CD14-positive monocyte (primary cell): ENCODE measurements around the gene TMEM259. TPM values are rescaled to one million over a fixed set of nuclear protein-coding genes. Genes with fewer than 3 reads are reported as not detected.

Experiments used
- DNase-seq, 3 donors: peaks; one replicate each; pipeline ENCODE4 v3.0.0-alpha.2; 2011 to 2022
- H2AFZ ChIP-seq: 2 replicates; pipeline ENCODE4 v1.6.0; 2012; ENCODE audit warnings: mild to moderate bottlenecking, low read depth, low read length, inconsistent platforms; ENCODE audit not compliant: insufficient read depth, poor library complexity, severe bottlenecking
- H3K27ac ChIP-seq, 2 donors: 1 replicate in 1 of 2; 2 replicates in 1 of 2; pipeline ENCODE4 v1.5.1; 2012 to 2013; ENCODE audit warnings: low read length in 2 of 2, control low read depth in 1 of 2, inconsistent platforms in 1 of 2, low read depth in 1 of 2, mild to moderate bottlenecking in 1 of 2
- H3K27me3 ChIP-seq, 2 donors: one replicate each; pipeline versions ENCODE4 v1.6.0 to v1.6.1; 2011 to 2013; ENCODE audit warnings: low read length in 2 of 2; ENCODE audit not compliant: control insufficient read depth in 2 of 2, insufficient read depth in 2 of 2
- H3K36me3 ChIP-seq, 2 donors: replicated peaks in 1 of 2; 1 replicate in 1 of 2; 2 replicates in 1 of 2; pipeline versions ENCODE4 v1.5.1 to v1.6.1; 2012 to 2013; ENCODE audit warnings: low read length in 2 of 2, control low read depth in 1 of 2, inconsistent platforms in 1 of 2, mild to moderate bottlenecking in 1 of 2; ENCODE audit not compliant: insufficient read depth in 2 of 2, control insufficient read depth in 1 of 2
- H3K4me1 ChIP-seq, 2 donors: 1 replicate in 1 of 2; 2 replicates in 1 of 2; pipeline versions ENCODE4 v1.5.1 to v1.6.1; 2012 to 2013; ENCODE audit warnings: low read length in 2 of 2, control low read depth in 1 of 2, inconsistent platforms in 1 of 2, mild to moderate bottlenecking in 1 of 2, moderate library complexity in 1 of 2; ENCODE audit not compliant: insufficient read depth in 2 of 2, control insufficient read depth in 1 of 2
- H3K4me2 ChIP-seq: replicated peaks from 2 replicates; pipeline ENCODE3; 2012; ENCODE audit warnings: low read length, moderate library complexity, mild to moderate bottlenecking; ENCODE audit not compliant: poor library complexity, severe bottlenecking; ENCODE audit errors: extremely low read depth
- H3K4me3 ChIP-seq, 3 experiments: fragments of 200-600 bp in 1 of 3; sonication (generic) in 1 of 3; replicated peaks in 1 of 3; 1 replicate in 2 of 3; 2 replicates in 1 of 3; pipeline ENCODE4 v1.5.1; 2011 to 2013; ENCODE audit warnings: low read length in 3 of 3, mild to moderate bottlenecking in 3 of 3, control low read depth in 2 of 3, low read depth in 2 of 3, inconsistent platforms in 1 of 3, moderate library complexity in 1 of 3
- H3K79me2 ChIP-seq: 2 replicates; pipeline ENCODE4 v1.6.0; 2012; ENCODE audit warnings: mild to moderate bottlenecking, control low read depth, inconsistent platforms, low read length, moderate library complexity; ENCODE audit not compliant: insufficient read depth
- H3K9ac ChIP-seq: 2 replicates; pipeline ENCODE4 v1.6.0; 2017; ENCODE audit warnings: low read length, mild to moderate bottlenecking; ENCODE audit not compliant: insufficient read depth, poor library complexity, severe bottlenecking
- H3K9me3 ChIP-seq, 2 donors: replicated peaks in 1 of 2; 1 replicate in 1 of 2; 2 replicates in 1 of 2; pipeline versions ENCODE4 v1.5.1 to v1.6.1; 2012 to 2013; ENCODE audit warnings: low read length in 2 of 2, control low read depth in 1 of 2; ENCODE audit not compliant: control insufficient read depth in 1 of 2, insufficient read depth in 1 of 2
- H4K20me1 ChIP-seq: 2 replicates; pipeline ENCODE4 v1.6.0; 2012; ENCODE audit warnings: mild to moderate bottlenecking, low read length, control low read depth, moderate library complexity; ENCODE audit not compliant: insufficient read depth
- H3K27ac Mint-ChIP-seq, 7 donors: one replicate each; pipeline ENCODE4 v1.8.0; 2020; ENCODE audit warnings: mild to moderate bottlenecking in 7 of 7, mixed read lengths in 7 of 7, moderate library complexity in 6 of 7, inconsistent platforms in 2 of 7
- H3K27me3 Mint-ChIP-seq, 3 donors: one replicate each; pipeline ENCODE4 v1.8.0; 2021 to 2022; ENCODE audit warnings: low read depth in 3 of 3, mild to moderate bottlenecking in 3 of 3, mixed read lengths in 3 of 3, moderate library complexity in 3 of 3, inconsistent platforms in 1 of 3
- H3K36me3 Mint-ChIP-seq, 2 donors: one replicate each; pipeline ENCODE4 v1.8.0; 2020; ENCODE audit warnings: mixed read lengths in 2 of 2, inconsistent platforms in 1 of 2, mild to moderate bottlenecking in 1 of 2
- H3K4me1 Mint-ChIP-seq: one replicate; pipeline ENCODE4 v1.8.0; 2020; ENCODE audit warnings: mild to moderate bottlenecking, mixed read lengths
- H3K4me3 Mint-ChIP-seq, 2 donors: one replicate each; pipeline ENCODE4 v1.8.0; 2020; ENCODE audit warnings: mild to moderate bottlenecking in 2 of 2, mixed read lengths in 2 of 2, moderate library complexity in 1 of 2
- H3K9me3 Mint-ChIP-seq, 7 donors: one replicate each; pipeline ENCODE4 v1.8.0; 2020 to 2022; ENCODE audit warnings: mixed read lengths in 7 of 7, mild to moderate bottlenecking in 6 of 7, moderate library complexity in 6 of 7, inconsistent platforms in 2 of 7
- CTCF ChIP-seq: fragments of 200-600 bp; IDR thresholded peaks from one replicate; pipeline ENCODE4 v1.8.0; 2022; ENCODE audit warnings: antibody characterized with exemption, mild to moderate bottlenecking
- whole genome bisulfite sequencing: methylation state at CpG from one replicate; pipeline ENCODE4 v1.1.5; 2013; ENCODE audit warnings: missing lambda C conversion rate; ENCODE audit not compliant: insufficient coverage; 5-methylcytosine and 5-hydroxymethylcytosine counted together
- intact Hi-C, 2 donors: fragments of 100-400 bp; cut with micrococcal nuclease; formaldehyde crosslinking; loops; one replicate each; pipeline versions ENCODE4 v1.15.0 to v1.15.1; 2023
- polyA plus RNA-seq, 3 donors: library from polyadenylated mRNA; depleted of rRNA in 1 of 3; unstranded in 2 of 3; stranded (reverse) in 1 of 3; fragments of 300-500 nt in 2 of 3; fragments of >200 nt in 1 of 3; fragmentation: Illumina TruSeq in 2 of 3; gene quantifications; 1 replicate in 2 of 3; 2 replicates in 1 of 3; pipeline ENCODE4 v1.2.3, GENCODE V29; 2012 to 2021

Gene TMEM259
- polyA plus RNA-seq, 3 donors: 37.4 to 417 (median 45.0) TPM

DNA sequence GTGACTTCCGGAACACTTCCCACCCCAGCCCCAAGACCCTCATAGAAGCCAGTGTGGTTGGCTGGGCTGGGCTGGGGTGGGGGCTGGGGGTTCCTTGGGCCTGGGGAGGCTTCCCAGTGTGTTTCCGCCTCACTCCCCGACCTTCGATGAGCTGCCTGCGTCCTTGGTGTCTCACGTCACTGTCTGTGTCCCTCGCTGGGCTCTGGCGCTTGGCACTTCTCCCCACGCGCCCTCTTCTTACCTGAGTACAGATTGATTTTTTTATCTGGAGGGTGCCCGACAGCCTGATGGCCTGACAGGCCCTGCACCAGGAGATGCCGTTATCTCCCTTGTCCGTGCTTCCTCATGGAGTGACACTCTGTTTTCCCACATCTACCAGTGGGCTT, 28.3 kb downstream of the TMEM259 start:
- no peak overlapping the region for H3K27ac ChIP-seq
- H3K4me1 ChIP-seq: peaks cover 7% of the 10 kb centered on the region in 2 donors
- DNase-seq: no peak
- H3K27ac Mint-ChIP-seq: no peak overlapping the region
- peaks cover 25 to 31% (median 26%) of the 10 kb centered on the region in 3 donors for H3K27me3 Mint-ChIP-seq
- peaks cover 15 to 18% of the 10 kb centered on the region in 2 donors for H3K36me3 ChIP-seq
- H3K4me2 ChIP-seq: no peak overlapping the region
- H3K4me3 ChIP-seq: no peak overlapping the region
- 97% methylated on average over 12 of the region's 13 CpGs for WGBS
- H3K9me3 ChIP-seq: peaks cover 0 to 4% of the 10 kb centered on the region in 2 donors
- H4K20me1 ChIP-seq: peaks cover 13% of the 10 kb centered on the region
- H3K4me3 Mint-ChIP-seq: no peak overlapping the region
- intact Hi-C loops: no loop called here
- H3K36me3 Mint-ChIP-seq: peaks cover 14 to 29% of the 10 kb centered on the region in 2 donors
- no peak overlapping the region for H3K9ac ChIP-seq
- peaks cover 6% of the 10 kb centered on the region for H3K4me1 Mint-ChIP-seq
- H2AFZ ChIP-seq: no peak overlapping the region
- no peaks in the 10 kb centered on the region for H3K79me2 ChIP-seq
- peaks cover 0 to 13% (median 2%) of the 10 kb centered on the region in 7 donors for H3K9me3 Mint-ChIP-seq
- TF ChIP-seq CTCF: no peak
- peaks cover 3 to 27% of the 10 kb centered on the region in 2 donors for H3K27me3 ChIP-seq

- peaks cover 0 to 4% of the 10 kb centered on the region in 2 donors for H3K9me3 ChIP-seq
- H3K4me2 ChIP-seq: no peak overlapping the region
- Mint-ChIP-seq H3K4me1 (peaks cover 6% of the 10 kb centered on the region), H3K9me3 (peaks cover 0 to 13% (median 0%) of the 10 kb centered on the region in 7 donors), H3K27me3 (peaks cover 19 to 26% (median 21%) of the 10 kb centered on the region in 3 donors), H3K4me3 (no peak overlapping the region), H3K27ac (no peak overlapping the region), H3K36me3 (peaks cover 15 to 34% of the 10 kb centered on the region in 2 donors)
- H3K4me1 ChIP-seq: peaks cover 7% of the 10 kb centered on the region in 2 donors
- intact Hi-C loops: no loop called here
- no peak overlapping the region for H3K27ac ChIP-seq
- peaks cover 15 to 18% of the 10 kb centered on the region in 2 donors for H3K36me3 ChIP-seq
- no peak overlapping the region for H3K9ac ChIP-seq
- peaks cover 13% of the 10 kb centered on the region for H4K20me1 ChIP-seq
- H3K79me2 ChIP-seq: no peaks in the 10 kb centered on the region
- no peak for TF ChIP-seq CTCF
- H3K4me3 ChIP-seq: no peak overlapping the region
- no peak overlapping the region for H2AFZ ChIP-seq
- WGBS: 96% methylated on average over 28 of the region's 42 CpGs
- peaks cover 3 to 22% of the 10 kb centered on the region in 2 donors for H3K27me3 ChIP-seq
- no peak for DNase-seq
Observed at GRCh38 chr19:991932-992669, 28.8 kb downstream of the TMEM259 start.
